HL-60 (cell line): ENCODE results near the gene NLRC4.

Experiments used
- DNase-seq, 2 experiments: peaks; one replicate each; pipeline ENCODE4 v3.0.0-alpha.2; 2010 to 2020; ENCODE audit warnings: low read depth in 1 of 2, low spot score in 1 of 2
- H3K27ac ChIP-seq: fragments of 250-450 bp; sonication (Bioruptor Pico); replicated peaks from 2 replicates; pipeline ENCODE4 v1.5.1; 2020; ENCODE audit warnings: mild to moderate bottlenecking, moderate library complexity
- H3K27me3 ChIP-seq: fragments of 250-450 bp; sonication (Bioruptor Pico); 2 replicates; pipeline ENCODE4 v1.5.1; 2021; ENCODE audit warnings: mild to moderate bottlenecking, moderate library complexity; ENCODE audit not compliant: insufficient read depth, poor library complexity, severe bottlenecking
- H3K4me3 ChIP-seq: replicated peaks from 2 replicates; pipeline ENCODE4 v1.5.1; 2011; ENCODE audit warnings: mild to moderate bottlenecking, control low read depth, low read length; ENCODE audit not compliant: insufficient read depth
- GABPA ChIP-seq: IDR thresholded peaks from 2 replicates; pipeline ENCODE4 v1.6.1; 2012; ENCODE audit warnings: low read depth
- POLR2AphosphoS5 ChIP-seq: IDR thresholded peaks from 2 replicates; pipeline ENCODE4 v1.6.1; 2012; ENCODE audit warnings: low read depth
- SPI1 ChIP-seq: IDR thresholded peaks from 2 replicates; pipeline ENCODE4 v1.6.1; 2012; ENCODE audit warnings: low read depth, mild to moderate bottlenecking, borderline replicate concordance
- TF ChIP-seq, protein P1 (sequence below): IDR thresholded peaks from 2 replicates; pipeline ENCODE4 v1.6.1; 2012; ENCODE audit warnings: low read depth; ENCODE audit not compliant: insufficient replicate concordance
- TF ChIP-seq, protein P2 (sequence below): IDR thresholded peaks from one replicate; pipeline ENCODE4 v1.5.1; 2011; ENCODE audit warnings: low read length, control low read depth, inconsistent platforms; ENCODE audit not compliant: insufficient read depth

NLRC4 gene

DNA sequence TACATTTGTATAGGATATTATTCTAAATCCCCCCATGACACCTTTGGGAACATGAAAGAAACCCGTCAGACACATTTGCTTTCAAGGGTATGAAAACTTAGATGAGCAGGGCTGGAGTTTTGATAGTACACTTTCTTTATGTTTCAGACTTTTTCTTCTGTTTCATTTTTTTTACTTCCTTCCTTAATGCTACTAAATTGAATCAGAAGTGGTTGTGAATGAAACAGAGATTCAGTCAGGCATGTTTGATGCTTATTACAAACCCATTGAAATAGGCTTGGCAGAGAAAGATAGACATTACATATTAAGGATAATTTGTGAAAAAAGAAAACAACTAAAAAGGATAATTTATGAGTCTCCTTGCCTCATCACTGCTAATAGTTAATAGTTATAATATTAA, 72.3 kb downstream of the NLRC4 start:
- Histone ChIP-seq H3K27me3 (no peaks in the 10 kb centered on the region), H3K27ac (no peak overlapping the region), H3K4me3 (no peak overlapping the region)
- DNase-seq, result no peak
- TF ChIP-seq, protein P1, sequence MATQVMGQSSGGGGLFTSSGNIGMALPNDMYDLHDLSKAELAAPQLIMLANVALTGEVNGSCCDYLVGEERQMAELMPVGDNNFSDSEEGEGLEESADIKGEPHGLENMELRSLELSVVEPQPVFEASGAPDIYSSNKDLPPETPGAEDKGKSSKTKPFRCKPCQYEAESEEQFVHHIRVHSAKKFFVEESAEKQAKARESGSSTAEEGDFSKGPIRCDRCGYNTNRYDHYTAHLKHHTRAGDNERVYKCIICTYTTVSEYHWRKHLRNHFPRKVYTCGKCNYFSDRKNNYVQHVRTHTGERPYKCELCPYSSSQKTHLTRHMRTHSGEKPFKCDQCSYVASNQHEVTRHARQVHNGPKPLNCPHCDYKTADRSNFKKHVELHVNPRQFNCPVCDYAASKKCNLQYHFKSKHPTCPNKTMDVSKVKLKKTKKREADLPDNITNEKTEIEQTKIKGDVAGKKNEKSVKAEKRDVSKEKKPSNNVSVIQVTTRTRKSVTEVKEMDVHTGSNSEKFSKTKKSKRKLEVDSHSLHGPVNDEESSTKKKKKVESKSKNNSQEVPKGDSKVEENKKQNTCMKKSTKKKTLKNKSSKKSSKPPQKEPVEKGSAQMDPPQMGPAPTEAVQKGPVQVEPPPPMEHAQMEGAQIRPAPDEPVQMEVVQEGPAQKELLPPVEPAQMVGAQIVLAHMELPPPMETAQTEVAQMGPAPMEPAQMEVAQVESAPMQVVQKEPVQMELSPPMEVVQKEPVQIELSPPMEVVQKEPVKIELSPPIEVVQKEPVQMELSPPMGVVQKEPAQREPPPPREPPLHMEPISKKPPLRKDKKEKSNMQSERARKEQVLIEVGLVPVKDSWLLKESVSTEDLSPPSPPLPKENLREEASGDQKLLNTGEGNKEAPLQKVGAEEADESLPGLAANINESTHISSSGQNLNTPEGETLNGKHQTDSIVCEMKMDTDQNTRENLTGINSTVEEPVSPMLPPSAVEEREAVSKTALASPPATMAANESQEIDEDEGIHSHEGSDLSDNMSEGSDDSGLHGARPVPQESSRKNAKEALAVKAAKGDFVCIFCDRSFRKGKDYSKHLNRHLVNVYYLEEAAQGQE, result no peak
- no peak for TF ChIP-seq SPI1
- TF ChIP-seq POLR2AphosphoS5, result no peak
- no peak for TF ChIP-seq GABPA
- TF ChIP-seq, protein P2, sequence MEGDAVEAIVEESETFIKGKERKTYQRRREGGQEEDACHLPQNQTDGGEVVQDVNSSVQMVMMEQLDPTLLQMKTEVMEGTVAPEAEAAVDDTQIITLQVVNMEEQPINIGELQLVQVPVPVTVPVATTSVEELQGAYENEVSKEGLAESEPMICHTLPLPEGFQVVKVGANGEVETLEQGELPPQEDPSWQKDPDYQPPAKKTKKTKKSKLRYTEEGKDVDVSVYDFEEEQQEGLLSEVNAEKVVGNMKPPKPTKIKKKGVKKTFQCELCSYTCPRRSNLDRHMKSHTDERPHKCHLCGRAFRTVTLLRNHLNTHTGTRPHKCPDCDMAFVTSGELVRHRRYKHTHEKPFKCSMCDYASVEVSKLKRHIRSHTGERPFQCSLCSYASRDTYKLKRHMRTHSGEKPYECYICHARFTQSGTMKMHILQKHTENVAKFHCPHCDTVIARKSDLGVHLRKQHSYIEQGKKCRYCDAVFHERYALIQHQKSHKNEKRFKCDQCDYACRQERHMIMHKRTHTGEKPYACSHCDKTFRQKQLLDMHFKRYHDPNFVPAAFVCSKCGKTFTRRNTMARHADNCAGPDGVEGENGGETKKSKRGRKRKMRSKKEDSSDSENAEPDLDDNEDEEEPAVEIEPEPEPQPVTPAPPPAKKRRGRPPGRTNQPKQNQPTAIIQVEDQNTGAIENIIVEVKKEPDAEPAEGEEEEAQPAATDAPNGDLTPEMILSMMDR, result no peak

DNA sequence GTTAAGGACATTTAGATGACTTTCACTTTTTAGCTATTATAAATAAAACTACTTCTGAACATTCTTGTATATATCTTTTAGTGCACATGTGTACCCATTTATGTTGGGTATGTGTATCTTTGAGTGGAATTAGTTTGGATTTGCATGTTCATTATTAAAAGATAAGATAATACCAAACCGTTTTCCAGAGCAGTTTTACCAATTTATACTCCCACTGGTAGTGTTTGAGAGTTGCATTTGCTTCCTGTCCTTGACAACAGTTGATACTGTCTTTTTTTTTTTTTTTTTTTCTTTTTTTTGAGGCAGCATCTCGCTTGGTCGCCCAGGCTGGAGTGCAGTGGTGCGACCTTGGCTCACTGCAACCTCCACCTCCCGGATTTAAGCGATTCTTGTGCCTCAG, 75.7 kb downstream of the NLRC4 start:
- TF ChIP-seq, protein P1, result no peak
- TF ChIP-seq GABPA (no peak), POLR2AphosphoS5 (no peak), SPI1 (no peak)
- TF ChIP-seq, protein P2, result no peak
- DNase-seq, result no peak
- H3K27ac ChIP-seq, result no peak overlapping the region

DNA sequence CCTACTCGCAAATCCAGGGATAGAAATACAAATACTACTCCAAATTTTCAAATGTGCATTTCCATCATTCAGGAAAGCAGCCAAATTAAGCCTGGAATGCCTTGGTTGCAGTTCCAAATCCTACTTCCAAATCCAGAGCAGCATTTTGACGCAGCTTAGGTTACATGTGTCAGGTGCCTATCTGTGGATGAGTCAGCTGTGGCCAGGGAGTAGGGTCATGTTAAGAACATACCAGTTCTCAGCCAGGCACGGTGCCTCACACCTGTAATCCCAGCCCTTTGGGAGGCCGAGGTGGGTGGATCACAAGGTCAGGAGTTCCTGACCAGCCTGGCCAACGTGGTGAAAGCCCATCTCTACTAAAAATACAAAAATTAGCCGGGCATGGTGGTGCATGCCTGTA, 82.0 kb downstream of the NLRC4 start:
- no peak overlapping the region for H3K27ac ChIP-seq
- DNase-seq, result no peak
- H3K27me3 ChIP-seq, result no peaks in the 10 kb centered on the region
- TF ChIP-seq, protein P1, result no peak
- TF ChIP-seq POLR2AphosphoS5 (no peak), SPI1 (no peak), GABPA (no peak)
- TF ChIP-seq, protein P2, result no peak
- H3K4me3 ChIP-seq, result no peak overlapping the region

More for the DNA sequence above, 75.7 kb downstream of the NLRC4 start:
- Histone ChIP-seq H3K4me3 (no peak overlapping the region), H3K27me3 (no peaks in the 10 kb centered on the region)
